HuH-7.5 (cell line): ENCODE measurements around the gene FBN3.
"Not testable (repeated sequence)": the region's sequence is repeated elsewhere in the genome, so short reads cannot be mapped to it uniquely, and the experiment has no call there.

Source experiments
- DNase-seq: peaks from one replicate; pipeline ENCODE4 v3.0.0; 2011; ENCODE audit warnings: low spot score

The FBN3 gene

GRCh38 chr19:8149261-8150094, at the start of gene FBN3:
Gene FBN3 (minus strand): TSS chr19:8149592. CDS start chr19:8147480, 2,112 bp downstream.
- DNase-seq, result peak; percentile 47

DNA sequence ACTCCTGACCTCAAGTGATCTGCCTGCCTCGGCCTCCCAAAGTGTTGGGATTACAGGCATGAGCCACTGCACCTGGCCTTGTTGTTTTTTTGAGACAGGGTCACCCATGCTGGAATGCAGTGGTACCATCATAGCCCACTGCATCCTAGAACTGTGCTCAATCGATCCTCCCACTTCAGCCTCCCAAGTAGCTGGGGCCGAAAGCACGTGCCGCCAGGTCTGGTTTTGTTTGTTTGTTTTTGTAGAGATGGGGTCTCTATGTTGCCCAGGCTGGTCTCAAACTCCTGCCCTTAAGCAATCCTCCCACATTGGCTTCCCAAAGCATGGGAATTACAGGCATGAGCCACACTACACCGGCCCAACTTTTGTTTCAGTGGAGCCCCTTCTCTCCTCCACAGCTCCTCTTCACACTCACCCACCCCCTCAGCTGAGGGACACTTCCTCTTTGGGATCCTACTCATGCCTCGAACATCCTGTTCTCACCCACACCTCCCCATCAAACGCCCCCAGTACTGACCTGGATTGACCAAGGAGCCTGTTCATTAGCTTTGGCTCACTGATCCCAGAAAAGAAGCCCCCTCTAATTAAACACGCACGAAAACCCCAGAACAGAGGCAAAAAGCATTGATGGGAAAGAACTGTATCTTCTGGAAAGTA, 47.0 kb upstream of the FBN3 start:
- DNase-seq, result no peak

- DNase-seq, result no peak
Measured at GRCh38 chr19:8194528-8195267, 45.3 kb upstream of the FBN3 start.

GRCh38 chr19:8192221-8192820, 42.9 kb upstream of the FBN3 start:
- no peak for DNase-seq

DNA sequence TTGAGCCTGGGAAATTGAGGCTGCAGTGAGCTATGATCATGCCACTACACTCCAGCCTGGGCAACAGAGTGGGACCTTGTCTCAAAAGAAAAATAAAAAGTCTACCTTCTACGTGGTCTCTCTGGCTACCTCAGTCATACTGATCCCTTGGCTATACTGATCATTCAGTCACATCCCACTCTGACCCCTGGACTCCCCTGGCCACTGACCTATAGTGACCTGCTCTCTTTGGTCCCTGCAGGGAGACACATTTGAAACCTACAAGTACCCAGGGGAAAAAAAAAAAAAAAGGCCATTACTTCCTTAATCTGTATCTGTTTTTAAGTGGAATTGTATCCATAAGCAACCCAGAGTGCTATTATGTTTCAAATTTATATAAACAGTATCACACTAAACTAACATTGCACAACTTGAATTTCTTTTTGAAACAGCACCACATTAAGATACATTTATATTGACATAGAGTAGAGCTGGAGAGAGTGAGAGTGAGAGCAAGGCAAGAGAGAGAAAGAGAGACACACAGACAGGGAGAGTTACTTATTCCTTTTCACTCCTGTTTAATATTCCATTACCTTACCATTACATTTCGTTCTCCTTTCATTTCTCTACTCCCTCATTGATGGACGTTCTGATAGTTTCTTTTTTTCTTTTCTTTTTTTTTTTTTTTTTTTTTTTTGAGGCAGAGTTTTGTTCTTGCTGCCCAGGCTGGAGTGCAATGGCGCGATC, 36.1 kb upstream of the FBN3 start:
- DNase-seq, result no peak

DNA sequence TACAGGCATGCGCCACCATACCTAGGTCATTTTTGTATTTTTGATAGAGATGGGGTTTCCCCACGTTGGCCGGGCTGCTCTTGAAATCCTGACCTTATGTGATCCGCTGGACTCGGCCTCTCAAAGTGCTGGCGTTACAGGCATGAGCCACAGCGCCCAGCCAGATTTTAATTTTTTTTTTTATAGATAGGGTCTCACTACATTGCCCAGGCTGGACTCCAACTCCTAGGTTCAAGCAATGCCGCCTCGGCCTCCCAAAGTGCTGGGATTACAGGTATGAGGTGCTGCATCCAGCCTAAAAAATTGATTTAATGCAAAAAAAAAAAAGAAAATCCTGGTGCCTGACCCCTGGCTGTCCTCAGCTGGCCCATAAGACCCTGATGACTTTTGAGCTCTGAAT, 34.9 kb upstream of the FBN3 start:
- no peak for DNase-seq

GRCh38 chr19:8180018-8180417, 30.6 kb upstream of the FBN3 start:
- DNase-seq, result no peak

DNA sequence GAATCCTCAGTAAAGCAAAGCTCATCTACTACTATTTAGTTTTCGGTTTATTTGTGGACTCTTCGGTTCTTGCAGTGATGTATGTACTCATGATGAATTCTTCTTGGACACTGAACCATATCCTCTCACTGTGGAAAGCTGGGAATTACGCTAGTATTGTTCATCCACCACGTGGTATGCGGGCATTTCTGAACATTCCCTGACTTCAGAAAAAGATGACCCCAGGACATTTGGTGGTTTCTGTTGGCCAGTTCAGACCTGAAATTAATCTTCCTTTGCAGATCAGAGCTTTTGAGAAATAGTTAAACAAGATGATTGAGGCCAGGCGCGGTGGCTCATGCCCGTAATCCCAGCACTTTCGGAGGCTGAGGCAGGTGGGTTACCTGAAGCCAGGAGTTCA, 25.3 kb upstream of the FBN3 start:
- DNase-seq, result no peak

- DNase-seq, result no peak
Measured at GRCh38 chr19:8168537-8168936, 19.1 kb upstream of the FBN3 start.

- no peak for DNase-seq
Measured at GRCh38 chr19:8167985-8168384, 18.6 kb upstream of the FBN3 start.

GRCh38 chr19:8163759-8164158, 14.4 kb upstream of the FBN3 start:
- no peak for DNase-seq

- peak; percentile 23 for DNase-seq
Measured at GRCh38 chr19:8161135-8161646, 11.8 kb upstream of the FBN3 start.

- not testable (repeated sequence) for DNase-seq
Measured at GRCh38 chr19:8159322-8159721, 9.9 kb upstream of the FBN3 start.

DNA sequence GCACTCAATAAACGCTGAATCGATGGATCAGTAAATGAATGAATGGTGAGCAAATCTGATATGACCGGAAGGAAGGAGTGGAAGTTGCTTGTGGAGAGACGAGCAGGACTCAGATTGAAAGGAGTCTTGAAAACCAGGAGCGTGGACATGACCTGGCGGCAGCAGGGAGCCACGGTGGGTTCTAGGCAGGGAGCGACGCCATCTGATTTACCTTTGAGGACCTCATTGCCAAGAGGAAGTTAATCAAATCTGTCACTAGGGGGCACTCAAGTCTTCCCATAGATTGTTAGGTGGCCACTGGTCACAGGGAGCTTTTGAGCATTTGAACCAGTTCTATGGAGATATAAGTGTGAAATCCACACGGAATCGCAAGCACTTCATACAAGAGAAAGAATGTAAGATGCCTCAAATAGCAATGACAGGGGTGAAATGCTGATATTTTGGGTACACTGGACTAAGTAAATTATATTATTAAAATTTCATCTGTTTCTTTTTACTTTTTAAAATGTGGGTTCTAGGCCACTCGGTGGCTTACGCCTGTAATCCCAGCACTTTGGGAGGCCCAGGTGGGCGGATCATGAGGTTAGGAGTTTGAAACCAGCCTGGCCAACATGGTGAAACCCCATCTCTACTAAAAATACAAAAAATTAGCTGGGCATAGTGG, 9.2 kb upstream of the FBN3 start:
- DNase-seq, result peak; percentile 61

- no peak for DNase-seq
Measured at GRCh38 chr19:8155318-8155717, 5.9 kb upstream of the FBN3 start.

DNA sequence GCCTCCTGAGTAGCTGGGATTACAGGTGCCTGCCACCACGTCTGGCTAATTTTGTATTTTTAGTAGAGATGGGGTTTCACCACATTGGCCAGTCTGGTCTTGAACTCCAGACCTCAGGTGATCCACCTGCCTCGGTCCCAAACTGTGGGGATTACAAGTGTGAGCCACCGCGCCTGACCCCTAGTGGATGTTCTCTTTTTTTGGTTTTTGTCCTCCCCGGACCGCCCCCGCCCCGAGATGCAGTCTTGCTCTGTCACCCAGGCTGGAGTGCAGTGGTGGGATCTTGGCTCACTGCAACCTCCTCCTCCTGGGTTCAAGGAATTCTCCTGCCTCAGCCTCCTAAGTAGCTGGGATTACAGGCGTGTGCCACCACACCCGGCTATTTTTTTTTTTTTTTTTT, 4.6 kb upstream of the FBN3 start:
- not testable (repeated sequence) for DNase-seq

DNA sequence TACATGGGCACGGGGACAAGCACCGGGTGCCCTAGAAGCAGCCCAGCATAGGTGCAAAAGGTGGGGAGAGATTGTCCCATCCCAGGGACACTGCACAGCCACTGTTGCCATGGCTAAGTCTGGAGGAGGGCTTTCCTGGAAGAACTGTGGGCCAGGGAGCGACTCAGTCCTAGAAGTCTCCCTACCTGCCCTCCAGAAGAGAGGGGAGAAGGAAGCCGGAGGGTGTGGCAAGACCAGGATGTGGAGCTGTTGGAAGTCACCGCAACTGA, 2.3 kb upstream of the FBN3 start:
- DNase-seq, result no peak

DNA sequence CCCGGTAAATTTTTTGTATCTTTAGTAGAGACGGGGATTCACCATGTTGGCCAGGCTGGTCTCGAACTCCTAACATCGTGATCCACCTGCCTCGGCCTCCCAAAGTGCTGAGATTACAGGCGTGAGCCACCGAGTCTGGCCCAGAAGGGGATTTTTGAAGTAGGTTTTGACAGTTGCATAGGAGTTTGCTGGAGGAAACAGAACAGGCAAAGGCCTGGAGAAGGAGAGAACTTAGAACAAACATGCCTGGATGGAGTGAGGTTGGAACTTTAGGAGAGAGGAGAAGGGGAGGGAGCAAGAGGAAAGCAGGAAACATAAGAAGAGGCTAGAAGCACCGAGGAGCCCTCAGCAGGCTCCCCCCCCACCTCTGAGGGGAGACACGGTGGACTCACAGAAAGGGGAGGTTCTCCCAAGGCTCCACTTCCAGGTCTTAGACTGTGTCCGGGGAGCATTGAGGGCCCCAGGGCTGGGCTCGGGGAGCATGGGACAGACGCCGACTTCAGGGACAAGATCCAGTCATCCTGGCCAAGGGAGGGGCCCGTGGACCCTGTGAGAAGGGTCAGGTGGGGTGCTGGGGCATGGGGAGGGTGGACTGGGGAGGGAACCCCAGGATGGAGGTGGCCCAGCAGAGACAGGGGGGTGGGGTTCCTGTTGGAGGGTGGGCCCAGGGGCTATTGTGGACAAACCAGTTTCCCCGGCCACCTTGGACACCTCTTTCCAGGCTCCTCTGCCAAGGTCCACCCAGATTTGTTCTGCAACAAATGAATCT, 1.8 kb upstream of the FBN3 start:
- no peak for DNase-seq

DNA sequence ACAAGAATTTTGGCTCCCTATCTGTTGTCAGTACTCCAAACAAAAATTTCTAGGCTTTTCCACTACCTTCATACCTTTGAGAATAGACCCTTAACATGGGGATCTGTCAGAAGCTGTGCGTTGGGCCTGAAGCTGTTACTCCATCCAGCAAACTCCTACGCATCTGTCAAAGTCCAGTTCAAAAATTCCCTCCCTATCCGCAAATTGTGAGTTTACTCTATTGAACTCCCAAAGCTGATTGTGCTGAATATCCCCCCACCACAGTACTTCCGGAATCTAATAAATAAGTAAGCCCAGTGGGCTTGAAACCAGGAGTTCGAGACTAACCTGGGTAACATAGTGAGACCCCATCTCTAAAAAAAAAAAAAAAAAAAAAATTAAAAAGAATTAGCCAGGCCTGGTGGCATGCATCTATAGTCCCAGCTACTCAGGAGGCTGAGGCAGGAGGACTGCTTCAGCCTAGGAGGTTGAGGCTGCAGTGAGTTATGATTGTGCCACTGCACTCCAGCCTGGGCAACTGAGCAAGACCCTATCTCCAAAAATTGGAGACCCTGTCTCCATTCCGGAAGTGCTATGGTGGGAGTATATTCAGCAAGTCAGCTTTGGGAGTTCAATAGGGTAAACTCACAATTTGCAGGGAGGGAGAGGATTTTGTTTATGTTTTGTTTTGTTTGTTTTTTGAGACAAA, 930 bp upstream of the FBN3 start:
- DNase-seq, result peak; percentile 74
